Cerebellar cortex (tissue), 1 donor: ENCODE data around the gene BOD1.
A peak's percentile ranks its signal among the peaks of the same experiment; 100 is the strongest.

ENCODE experiments used
- DNase-seq: peaks from one replicate; pipeline ENCODE4 v3.0.0-alpha.2; 2015; ENCODE audit warnings: low spot score

BOD1 gene

DNA sequence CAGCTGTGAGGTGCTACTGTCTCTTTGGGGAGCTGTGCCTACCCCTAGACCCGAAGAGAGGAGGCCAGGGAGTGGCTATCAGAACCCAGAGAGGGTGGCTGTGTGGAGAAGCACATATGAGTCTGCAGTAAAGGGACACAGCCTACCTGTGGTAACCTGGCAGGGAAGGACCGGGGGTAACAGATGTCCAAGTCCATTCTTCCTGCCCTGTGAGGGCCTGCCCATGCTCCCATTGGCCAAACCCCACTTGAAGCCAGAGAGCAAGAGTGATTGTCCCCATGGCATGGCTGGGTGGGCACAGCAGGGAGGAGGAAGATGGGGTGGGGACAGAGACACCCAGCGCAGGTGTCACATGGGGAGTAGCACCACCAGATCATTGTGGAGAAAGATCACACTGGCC is 39.3 kb downstream of the BOD1 start:
- DNase-seq, result no peak

DNA sequence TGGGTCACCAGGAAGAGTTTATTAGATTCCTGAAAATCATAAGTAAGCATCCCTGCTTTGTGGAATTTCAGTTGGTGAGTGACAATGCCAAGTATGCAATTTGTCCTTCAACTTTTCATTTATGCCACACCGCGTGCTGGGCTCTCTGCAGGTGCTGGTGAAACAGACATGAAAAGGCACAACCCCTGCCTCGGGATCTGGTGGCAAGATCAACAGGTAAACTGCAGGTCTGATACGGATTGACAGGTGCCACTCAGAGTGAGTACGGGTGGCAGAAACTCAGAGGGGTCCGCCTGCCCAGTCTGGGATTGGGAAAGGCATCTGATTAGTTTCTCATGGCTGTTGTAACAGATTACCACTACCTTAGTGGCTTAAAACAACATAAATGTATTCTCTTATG is 40.5 kb downstream of the BOD1 start:
- DNase-seq, result no peak

GRCh38 chr5:173574983-173575382 is 41.5 kb downstream of the BOD1 start:
- DNase-seq, result no peak

- peak; percentile 61 for DNase-seq
Observed at GRCh38 chr5:173573126-173573960, 43.1 kb downstream of the BOD1 start.

DNA sequence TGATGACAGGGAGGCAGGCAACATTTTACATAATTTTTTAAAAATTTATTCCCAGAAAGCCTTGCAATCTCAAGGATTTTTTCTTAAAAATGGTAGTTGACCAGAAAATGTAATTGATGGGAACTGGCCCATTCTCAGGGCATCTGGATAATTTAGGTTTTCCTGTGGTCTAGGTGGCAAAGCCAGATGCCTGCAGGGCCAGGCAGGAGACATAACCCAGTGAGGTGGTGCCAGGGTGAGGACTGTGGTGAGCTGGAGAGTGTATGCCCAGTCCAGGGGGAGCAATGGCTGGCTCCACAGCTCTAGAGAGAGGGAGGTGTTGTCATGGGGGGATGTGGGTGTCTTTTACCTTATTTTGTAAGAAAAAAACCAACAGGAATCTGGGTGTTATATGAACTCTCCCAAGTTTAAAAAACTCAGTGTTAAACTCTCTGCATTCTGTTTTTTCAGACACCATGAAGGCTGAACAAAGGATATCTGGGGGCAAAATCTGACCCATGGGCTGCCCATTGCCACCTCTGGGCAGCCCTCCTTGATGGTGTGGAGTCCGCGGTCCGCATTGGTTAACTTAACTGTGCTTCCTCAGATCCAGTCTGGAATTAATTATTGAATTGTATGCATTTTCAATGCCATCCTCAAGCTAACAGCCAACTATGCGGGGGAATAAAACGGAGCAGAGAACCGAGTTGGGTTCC is 43.9 kb downstream of the BOD1 start:
- DNase-seq, result no peak

GRCh38 chr5:173570321-173571090 is 45.9 kb downstream of the BOD1 start:
- DNase-seq, result no peak

GRCh38 chr5:173568703-173569102 is 47.7 kb downstream of the BOD1 start:
- no peak for DNase-seq

GRCh38 chr5:173568128-173568527 is 48.3 kb downstream of the BOD1 start:
- DNase-seq, result no peak

DNA sequence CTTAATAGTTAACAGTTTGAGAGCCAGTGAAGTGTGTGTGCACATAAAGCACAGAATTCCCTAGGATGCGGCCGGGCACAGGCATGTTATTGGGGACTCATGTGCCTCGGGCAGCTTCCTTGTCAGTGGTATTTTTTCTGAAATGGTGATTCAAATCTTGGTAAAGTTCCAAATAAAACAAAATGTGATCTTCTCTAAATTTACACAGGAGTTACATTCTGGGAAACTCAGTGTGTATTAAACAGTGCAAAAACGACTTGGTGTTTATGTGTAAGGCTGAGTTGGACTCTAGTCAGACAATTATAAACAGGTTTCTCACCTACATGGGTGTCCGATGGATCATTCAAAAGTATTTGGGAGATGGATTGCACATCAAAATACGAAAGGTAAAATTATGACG is 48.9 kb downstream of the BOD1 start:
- DNase-seq, result no peak

GRCh38 chr5:173565491-173566072 is 50.9 kb downstream of the BOD1 start:
- no peak for DNase-seq

GRCh38 chr5:173564106-173564505 is 52.3 kb downstream of the BOD1 start:
- DNase-seq, result no peak

DNA sequence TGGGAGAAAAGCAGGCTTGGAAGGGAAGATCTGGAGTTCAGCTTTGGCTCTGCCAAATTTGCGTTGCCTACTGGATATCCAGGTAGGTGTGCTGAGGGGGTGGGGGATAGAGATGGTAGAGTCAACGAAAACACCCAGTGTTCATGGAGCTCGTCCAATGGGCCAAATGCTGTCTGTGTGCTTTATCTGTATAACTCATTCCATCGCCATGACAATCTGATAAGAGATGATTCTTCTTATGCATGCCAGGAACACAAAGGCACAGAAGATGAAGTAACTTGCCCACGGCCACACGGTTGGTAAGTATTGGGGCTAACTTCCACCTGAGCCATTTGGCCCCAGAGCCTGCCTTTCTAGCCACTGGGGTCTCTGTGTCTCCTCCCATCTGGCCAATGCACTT is 53.2 kb downstream of the BOD1 start:
- DNase-seq, result no peak

DNA sequence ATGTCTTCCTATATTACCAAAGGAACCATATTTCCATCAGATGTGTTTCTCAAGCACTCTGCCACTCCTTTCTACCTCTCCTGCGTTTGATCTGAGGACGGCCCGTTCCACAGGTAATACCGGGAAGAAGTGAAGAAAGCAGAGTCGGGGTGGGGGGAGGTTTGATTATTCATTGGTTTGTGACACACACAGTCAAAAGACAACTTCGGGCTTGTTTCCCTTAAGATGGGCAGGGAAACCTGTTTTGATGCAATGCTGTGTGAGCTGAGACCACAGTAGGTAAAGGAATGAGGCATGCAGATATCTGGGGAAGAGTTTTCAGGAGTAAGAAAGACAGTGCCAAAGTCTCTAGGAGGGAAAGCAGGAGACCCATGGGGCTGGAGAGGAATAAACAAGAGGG is 54.0 kb downstream of the BOD1 start:
- DNase-seq, result no peak
